Dendritic cell treated with granulocyte-macrophage colony-stimulating factor and Interleukin-4, amounts not matched to agents 40 ng/mL and 50 ng/mL, for 4 days (primary cell): ENCODE results near the gene RRM2.
"Not testable (repeated sequence)": the region's sequence is repeated elsewhere in the genome, so short reads cannot be mapped to it uniquely, and the experiment has no call there.

Experiments
- H3K27ac Mint-ChIP-seq: one replicate; pipeline ENCODE4 v1.8.0; 2022; ENCODE audit warnings: mild to moderate bottlenecking, mixed read lengths
- H3K27me3 Mint-ChIP-seq: one replicate; pipeline ENCODE4 v1.8.0; 2022; ENCODE audit warnings: mild to moderate bottlenecking, mixed read lengths
- H3K36me3 Mint-ChIP-seq: one replicate; pipeline ENCODE4 v1.8.0; 2022; ENCODE audit warnings: low read depth, mixed read lengths
- H3K4me1 Mint-ChIP-seq: one replicate; pipeline ENCODE4 v1.8.0; 2022; ENCODE audit warnings: low read depth, mixed read lengths
- H3K4me3 Mint-ChIP-seq: one replicate; pipeline ENCODE4 v1.8.0; 2022; ENCODE audit warnings: mild to moderate bottlenecking, moderate library complexity, mixed read lengths
- H3K9me3 Mint-ChIP-seq: one replicate; pipeline ENCODE4 v1.8.0; 2022; ENCODE audit warnings: mixed read lengths
- intact Hi-C: fragments of 100-400 bp; cut with micrococcal nuclease; formaldehyde crosslinking; loops from one replicate; pipeline ENCODE4 v1.15.0; 2022

Gene RRM2

GRCh38 chr2:10083692-10084211 lies 38.8 kb upstream of the RRM2 start:
- Mint-ChIP-seq H3K27me3 (peaks cover 84% of the 10 kb centered on the region), H3K4me1 (peaks cover 10% of the 10 kb centered on the region), H3K27ac (no peak overlapping the region), H3K36me3 (no peaks in the 10 kb centered on the region), H3K4me3 (no peak overlapping the region), H3K9me3 (no peaks in the 10 kb centered on the region)
- intact Hi-C loops, result no loop called here

DNA sequence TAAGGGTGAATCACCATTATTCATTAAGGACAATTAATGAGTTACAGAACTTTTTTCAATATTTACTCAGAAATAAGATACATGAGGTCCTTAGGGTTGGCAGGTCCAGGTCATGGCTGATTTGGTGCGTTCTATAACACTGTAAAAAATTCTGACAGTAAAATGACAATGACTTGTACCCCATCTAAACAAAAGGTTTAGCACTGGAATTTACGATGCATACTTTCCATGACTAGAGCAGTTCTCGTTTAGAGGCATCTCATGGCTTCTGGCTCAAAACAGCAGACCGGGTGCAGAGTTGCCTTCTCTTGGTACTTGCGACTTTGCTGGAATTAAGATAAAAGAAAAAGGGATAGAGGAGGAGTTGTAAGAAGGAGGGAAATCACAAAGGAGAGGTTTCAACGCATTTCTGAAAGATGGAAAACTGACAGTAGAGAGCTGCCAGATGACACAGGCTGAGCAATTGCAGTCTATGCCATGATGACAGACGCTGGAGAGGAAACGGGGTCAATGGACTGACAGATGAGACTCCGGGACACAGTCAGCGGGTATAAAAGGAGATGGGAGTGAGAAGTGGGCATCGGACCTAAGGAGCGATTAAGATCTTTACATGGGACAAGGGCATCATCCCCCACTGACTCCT lies 38.2 kb upstream of the RRM2 start:
- peaks cover 81% of the 10 kb centered on the region for H3K27me3 Mint-ChIP-seq
- H3K27ac Mint-ChIP-seq, result no peak overlapping the region
- intact Hi-C loops, result no loop called here
- H3K4me1 Mint-ChIP-seq, result peaks cover 5% of the 10 kb centered on the region
- no peak overlapping the region for H3K4me3 Mint-ChIP-seq
- no peaks in the 10 kb centered on the region for H3K9me3 Mint-ChIP-seq
- no peaks in the 10 kb centered on the region for H3K36me3 Mint-ChIP-seq

DNA sequence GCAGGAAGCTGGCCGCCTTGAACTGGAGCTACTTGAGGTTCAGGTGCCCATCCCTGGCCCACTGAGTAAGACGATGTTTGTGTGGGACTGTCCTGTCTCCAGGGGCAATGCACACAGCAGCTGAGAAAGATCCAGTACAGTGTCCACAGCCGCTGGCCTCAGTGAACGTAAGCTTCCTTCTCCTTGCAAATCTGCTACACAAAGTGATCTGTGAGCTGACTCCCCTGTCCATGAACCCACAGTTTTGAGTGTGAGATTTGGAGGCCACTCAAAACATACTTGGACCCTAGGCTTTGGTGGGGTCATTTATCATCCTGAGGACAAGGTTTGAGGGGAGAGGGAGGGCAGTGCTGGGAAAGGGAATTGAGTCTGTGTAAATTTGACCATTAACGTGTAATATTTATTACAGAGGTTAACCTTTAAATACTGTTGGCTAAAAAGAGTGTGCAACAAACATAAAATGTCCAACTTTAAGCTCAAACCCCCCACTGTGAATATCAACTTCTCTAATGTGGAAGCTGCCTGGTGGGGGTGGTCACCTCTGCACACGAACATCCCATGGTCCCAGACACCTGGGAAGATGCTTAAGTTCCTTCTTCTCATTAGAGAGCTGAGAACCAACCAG lies 37.4 kb upstream of the RRM2 start:
- Mint-ChIP-seq H3K4me1 (peaks cover 5% of the 10 kb centered on the region), H3K9me3 (no peaks in the 10 kb centered on the region), H3K4me3 (no peak overlapping the region), H3K27ac (no peak overlapping the region), H3K27me3 (peaks cover 86% of the 10 kb centered on the region), H3K36me3 (no peaks in the 10 kb centered on the region)
- intact Hi-C loops, result no loop called here

DNA sequence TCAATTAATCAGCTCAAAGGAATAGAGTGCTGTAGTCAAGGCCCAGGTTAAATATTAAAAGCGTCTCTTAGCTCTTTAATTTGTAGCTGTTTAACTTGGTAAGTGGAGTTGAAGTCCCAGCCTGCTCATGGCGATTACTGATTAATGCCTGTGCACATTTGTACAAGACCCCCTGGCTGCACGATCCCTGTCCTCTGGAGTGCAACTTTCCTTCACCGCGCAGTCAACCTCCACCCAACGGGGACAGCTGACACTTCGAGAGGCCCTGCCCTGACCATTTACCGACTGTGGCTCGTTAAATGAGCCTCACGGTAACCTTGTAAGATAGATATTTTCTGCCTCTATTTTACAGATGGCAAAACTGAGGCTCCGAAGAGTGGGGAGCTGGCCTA lies 36.9 kb upstream of the RRM2 start:
- intact Hi-C loops, result no loop called here
- Mint-ChIP-seq H3K27me3 (peaks cover 89% of the 10 kb centered on the region), H3K4me1 (peaks cover 3% of the 10 kb centered on the region)

DNA sequence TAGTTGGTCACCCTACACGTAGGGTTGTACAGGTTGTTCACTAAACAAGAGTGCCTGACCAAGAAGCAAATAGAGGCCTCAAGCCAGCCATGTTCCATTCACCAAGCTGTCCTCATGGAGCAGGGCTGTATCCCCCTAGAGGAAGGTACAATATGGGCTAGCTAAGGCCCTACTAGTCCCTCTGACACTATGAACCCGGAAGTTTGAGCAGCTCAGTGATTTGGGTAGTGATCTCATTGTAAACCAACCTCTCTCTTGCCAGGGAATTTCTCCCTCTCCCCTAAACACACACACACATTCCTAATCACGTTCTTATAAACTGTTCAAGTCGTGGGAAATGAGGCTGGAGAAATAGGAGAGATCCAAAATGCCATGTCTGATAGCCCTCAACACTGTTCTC lies 35.6 kb upstream of the RRM2 start:
- H3K27ac Mint-ChIP-seq, result no peak overlapping the region
- intact Hi-C loops, result no loop called here
- peaks cover 89% of the 10 kb centered on the region for H3K27me3 Mint-ChIP-seq

More for the DNA sequence above, 36.9 kb upstream of the RRM2 start:
- Mint-ChIP-seq H3K9me3 (no peaks in the 10 kb centered on the region), H3K4me3 (no peak overlapping the region), H3K36me3 (no peaks in the 10 kb centered on the region), H3K27ac (no peak overlapping the region)

GRCh38 chr2:10087360-10087759 lies 35.2 kb upstream of the RRM2 start:
- Mint-ChIP-seq H3K27ac (no peak overlapping the region), H3K27me3 (peaks cover 89% of the 10 kb centered on the region), H3K9me3 (no peaks in the 10 kb centered on the region), H3K36me3 (no peaks in the 10 kb centered on the region), H3K4me3 (no peak overlapping the region), H3K4me1 (peaks cover 7% of the 10 kb centered on the region)
- intact Hi-C loops, result no loop called here

More for the DNA sequence above, 35.6 kb upstream of the RRM2 start:
- no peak overlapping the region for H3K4me3 Mint-ChIP-seq
- H3K4me1 Mint-ChIP-seq, result peaks cover 7% of the 10 kb centered on the region
- H3K9me3 Mint-ChIP-seq, result no peaks in the 10 kb centered on the region
- no peaks in the 10 kb centered on the region for H3K36me3 Mint-ChIP-seq

DNA sequence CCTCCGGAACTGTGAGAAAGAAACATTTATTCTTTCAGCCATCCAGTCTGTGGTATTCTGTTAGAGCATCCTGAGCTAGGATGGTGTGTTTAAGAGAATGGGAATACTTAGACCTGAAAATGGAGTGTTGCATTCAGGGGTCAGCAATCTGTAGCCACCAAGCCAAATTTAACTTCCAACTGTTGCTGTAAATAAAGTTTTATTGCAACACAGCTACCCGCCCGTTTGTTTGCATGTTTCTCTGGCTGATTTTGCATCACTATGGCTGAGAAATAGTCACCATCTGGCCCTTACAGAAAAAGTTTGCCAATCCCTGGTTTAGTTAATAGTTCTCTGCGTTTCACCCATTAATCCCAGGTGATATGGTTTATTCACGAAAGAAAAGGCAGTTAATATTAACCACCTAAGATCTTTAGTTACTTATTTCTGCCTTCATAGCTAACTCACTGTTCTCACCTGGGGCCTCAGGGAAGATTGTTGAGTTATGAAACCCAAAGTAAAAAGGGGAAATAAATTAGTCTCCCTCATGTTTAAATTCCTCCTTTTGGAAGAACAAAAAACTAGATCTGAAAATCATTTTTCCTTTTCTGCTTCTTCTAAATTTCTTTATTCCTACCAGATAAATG lies 32.9 kb upstream of the RRM2 start:
- Mint-ChIP-seq H3K4me3 (no peak overlapping the region), H3K36me3 (no peaks in the 10 kb centered on the region), H3K4me1 (peaks cover 7% of the 10 kb centered on the region), H3K9me3 (no peaks in the 10 kb centered on the region), H3K27me3 (peaks cover 90% of the 10 kb centered on the region), H3K27ac (no peak overlapping the region)
- intact Hi-C loops, result no loop called here

- Mint-ChIP-seq H3K27ac (no peak overlapping the region), H3K36me3 (no peaks in the 10 kb centered on the region), H3K9me3 (no peaks in the 10 kb centered on the region), H3K27me3 (peaks cover 90% of the 10 kb centered on the region), H3K4me3 (peak overlapping the region; percentile 74), H3K4me1 (peaks cover 7% of the 10 kb centered on the region)
- intact Hi-C loops, result no loop called here
Observed at GRCh38 chr2:10091182-10091888, 31.2 kb upstream of the RRM2 start.

GRCh38 chr2:10091889-10092244 lies 30.7 kb upstream of the RRM2 start:
- not testable (repeated sequence) for H3K4me3 Mint-ChIP-seq
- H3K27me3 Mint-ChIP-seq, result peaks cover 88% of the 10 kb centered on the region

DNA sequence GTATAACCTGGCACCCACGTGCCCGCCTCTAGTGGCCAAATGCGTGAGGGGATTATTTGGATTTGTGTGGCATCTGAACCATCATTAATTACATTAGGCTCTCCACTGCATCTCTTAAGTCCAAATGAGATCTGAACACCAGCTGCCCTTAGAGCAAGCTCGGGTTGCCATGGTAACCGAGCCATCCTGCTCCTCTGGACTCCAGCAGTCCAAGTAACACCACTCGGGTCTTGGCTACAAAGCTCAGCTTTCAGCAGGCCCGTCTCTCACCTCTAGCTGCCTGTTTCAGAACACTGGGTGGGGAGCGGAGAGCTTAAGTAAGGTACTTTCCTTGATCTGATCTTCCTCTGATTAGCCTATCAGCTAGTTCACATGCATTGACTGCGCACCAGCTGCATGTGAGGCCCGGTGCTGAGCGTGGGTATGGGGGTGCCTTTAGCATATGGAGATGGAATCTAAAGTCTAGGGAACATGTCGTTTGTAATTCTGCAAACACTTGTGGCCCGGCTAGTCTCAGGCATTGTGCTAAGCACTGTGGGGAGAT lies 28.2 kb upstream of the RRM2 start:
- peaks cover 70% of the 10 kb centered on the region for H3K27me3 Mint-ChIP-seq
- H3K4me3 Mint-ChIP-seq, result no peak overlapping the region
- peaks cover 14% of the 10 kb centered on the region for H3K4me1 Mint-ChIP-seq
- H3K9me3 Mint-ChIP-seq, result no peaks in the 10 kb centered on the region
- H3K27ac Mint-ChIP-seq, result no peak overlapping the region
- H3K36me3 Mint-ChIP-seq, result no peaks in the 10 kb centered on the region
- intact Hi-C loops, result no loop called here

More at GRCh38 chr2:10091889-10092244, 30.7 kb upstream of the RRM2 start:
- H3K4me1 Mint-ChIP-seq, intact Hi-C loops, H3K27ac Mint-ChIP-seq, H3K36me3 Mint-ChIP-seq, H3K9me3 Mint-ChIP-seq: not testable (repeated sequence)

DNA sequence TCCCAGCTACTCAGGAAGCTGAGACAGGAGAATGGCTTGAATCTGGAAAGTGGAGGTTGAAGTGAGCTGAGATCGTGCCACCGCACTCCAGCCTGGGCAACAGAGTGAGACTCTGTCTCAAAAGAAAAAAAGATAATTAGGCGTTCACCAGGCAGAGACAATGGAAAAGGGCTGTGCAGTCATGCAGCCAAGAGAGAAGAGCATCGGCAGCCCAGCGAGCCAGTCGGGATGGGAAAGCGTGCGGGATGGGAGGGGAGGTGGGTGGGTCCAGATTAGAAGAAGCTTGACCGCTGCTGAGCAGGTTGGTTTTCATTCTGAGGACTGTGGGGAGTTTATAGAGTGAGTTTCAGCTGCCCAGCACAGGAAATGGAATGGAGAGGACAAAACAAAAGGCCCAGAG lies 27.4 kb upstream of the RRM2 start:
- Mint-ChIP-seq H3K4me3 (no peak overlapping the region), H3K36me3 (no peaks in the 10 kb centered on the region), H3K27ac (no peak overlapping the region), H3K9me3 (no peaks in the 10 kb centered on the region), H3K4me1 (peaks cover 14% of the 10 kb centered on the region), H3K27me3 (peaks cover 63% of the 10 kb centered on the region)
- intact Hi-C loops, result no loop called here

DNA sequence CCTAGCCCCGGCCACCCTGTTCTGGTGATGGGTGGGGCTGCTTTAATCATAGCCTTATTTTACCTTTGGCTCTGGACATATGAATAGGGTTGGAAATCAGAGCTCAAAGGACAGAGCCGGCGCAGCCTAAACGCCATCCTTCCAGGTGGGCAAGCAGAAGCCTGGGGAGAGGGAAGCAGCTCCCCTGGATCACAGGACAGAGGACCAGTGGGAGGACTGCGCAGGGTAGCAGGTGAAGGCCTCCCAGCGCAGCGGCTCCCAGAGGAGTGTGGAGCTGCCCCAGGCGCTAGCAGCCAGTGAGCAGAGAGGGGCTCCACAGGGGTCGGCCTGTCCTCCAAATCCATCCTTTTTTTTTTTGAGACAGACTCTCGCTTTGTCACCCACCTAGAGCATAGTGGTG lies 25.9 kb upstream of the RRM2 start:
- Mint-ChIP-seq H3K9me3 (no peaks in the 10 kb centered on the region), H3K4me3 (no peak overlapping the region), H3K36me3 (no peaks in the 10 kb centered on the region), H3K27me3 (peaks cover 48% of the 10 kb centered on the region), H3K4me1 (peaks cover 13% of the 10 kb centered on the region), H3K27ac (no peak overlapping the region)
- intact Hi-C loops, result loop anchor here (2.0 kb wide), 1 partner anchor 24 kb away; no protein-coding TSS in a partner anchor

- no peaks in the 10 kb centered on the region for H3K9me3 Mint-ChIP-seq
- H3K27me3 Mint-ChIP-seq, result peaks cover 39% of the 10 kb centered on the region
Observed at GRCh38 chr2:10097352-10098148, 25.0 kb upstream of the RRM2 start.

More at GRCh38 chr2:10097352-10098148, 25.0 kb upstream of the RRM2 start:
- Mint-ChIP-seq H3K4me1 (peaks cover 16% of the 10 kb centered on the region), H3K36me3 (no peaks in the 10 kb centered on the region), H3K27ac (no peak overlapping the region), H3K4me3 (no peak overlapping the region)
- intact Hi-C loops, result loop anchor here (2.0 kb wide), 1 partner anchor 25 kb away; no protein-coding TSS in a partner anchor
